Measurements from ENCODE around the gene EPHA4.
"Not testable (repeated sequence)": the region's sequence is repeated elsewhere in the genome, so short reads cannot be mapped to it uniquely, and the experiment has no call there.

EPHA4 gene

DNA sequence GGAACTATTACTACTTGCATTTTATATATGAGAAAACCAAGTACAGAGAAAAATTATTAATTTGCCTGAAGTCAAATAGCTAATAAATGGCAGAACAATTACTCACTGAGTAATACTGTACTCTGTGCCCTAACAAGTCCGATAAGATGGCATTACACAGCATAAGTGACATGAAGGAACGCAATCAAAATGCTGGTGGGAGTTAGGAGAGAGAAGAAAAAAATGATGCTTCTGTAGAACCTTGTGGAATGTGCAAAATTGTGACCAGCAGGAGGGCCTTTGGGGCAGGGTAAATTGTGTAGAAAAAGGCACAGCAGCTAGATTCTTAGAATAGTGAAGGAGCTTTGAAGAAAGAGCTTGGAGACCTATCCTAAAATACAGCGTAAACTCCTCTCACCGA lies 32.9 kb downstream of the EPHA4 start:
- no peak for DNase-seq (ENCODE audit: low spot score)

DNA sequence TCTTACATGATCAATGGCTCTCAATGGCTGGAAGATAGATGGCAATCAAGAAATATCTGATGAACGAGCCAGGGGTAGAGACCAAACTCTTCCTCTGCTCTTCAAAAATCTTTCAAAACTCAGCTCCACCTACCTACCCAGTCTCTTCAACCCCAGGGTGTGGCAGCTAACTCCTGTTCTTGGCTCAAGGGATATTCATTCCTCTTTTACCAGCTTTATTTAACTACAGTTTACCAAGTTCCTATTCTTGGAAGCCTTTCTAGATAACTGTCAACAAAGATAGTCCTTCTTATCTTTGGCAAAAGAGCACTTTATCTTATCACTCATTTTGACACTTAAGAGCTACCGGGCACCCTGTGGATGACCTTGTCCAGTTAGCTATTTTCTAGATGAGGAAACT lies 36.3 kb downstream of the EPHA4 start:
- no peak for DNase-seq (ENCODE audit: low spot score)

DNA sequence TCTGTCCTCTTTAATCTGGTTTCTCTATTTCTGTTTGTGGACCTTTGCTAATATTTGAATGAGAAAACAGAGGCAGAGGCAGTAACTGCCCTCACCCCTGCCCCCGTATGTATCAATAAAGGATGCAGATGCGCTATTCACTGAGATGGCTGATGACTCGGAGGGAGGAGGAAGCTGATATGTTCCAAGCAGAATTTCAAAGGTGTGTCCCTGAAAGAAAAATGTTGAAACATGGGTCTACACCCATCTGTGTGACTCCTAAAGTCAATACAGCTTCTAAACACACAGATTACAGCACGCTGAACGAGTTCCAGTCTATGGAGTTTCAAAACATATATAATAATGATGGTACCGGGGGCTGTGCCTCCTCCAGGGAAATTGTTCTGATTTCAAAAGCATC lies 38.8 kb downstream of the EPHA4 start:
- no peak for DNase-seq (ENCODE audit: low spot score)

DNA sequence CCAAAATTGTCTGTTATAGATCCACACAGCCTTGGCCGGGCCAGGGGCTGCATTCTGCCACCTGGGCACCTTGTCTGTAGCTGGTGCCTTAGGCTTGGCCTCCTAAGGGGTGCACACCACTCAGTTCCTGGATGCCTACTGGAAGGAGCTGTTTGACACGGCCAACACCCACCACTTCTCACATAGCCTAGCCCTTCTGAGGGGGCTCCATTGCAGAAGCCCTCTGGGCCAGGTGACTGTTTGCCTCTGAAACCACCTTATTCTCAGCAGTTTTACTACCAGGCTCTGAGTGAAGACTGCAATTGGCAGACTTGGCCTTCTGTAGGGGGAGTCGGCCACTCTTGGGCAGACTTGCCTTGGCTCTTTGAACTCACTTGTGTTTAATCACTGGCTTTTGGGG lies 39.5 kb downstream of the EPHA4 start:
- no peak for DNase-seq (ENCODE audit: low spot score)

DNA sequence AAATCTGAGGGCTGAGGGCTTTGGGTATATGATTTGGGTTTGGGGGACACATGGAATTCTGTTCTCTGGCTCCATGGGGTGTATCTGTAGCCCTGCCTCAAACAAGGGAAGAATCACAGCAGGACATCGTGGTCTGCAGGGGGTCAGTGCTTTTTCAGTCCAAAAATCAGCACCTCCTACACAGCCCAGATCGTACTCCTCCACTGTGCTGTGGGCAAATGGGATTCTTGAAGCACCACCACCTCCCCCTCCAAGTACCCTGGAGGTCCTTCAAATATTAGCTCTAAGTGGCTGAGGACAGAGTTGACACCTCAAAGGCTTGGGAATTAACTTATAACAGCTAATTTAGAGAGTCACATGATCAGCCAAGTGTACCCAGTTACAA lies 41.5 kb downstream of the EPHA4 start:
- DNase-seq (ENCODE audit: low spot score), result no peak

DNA sequence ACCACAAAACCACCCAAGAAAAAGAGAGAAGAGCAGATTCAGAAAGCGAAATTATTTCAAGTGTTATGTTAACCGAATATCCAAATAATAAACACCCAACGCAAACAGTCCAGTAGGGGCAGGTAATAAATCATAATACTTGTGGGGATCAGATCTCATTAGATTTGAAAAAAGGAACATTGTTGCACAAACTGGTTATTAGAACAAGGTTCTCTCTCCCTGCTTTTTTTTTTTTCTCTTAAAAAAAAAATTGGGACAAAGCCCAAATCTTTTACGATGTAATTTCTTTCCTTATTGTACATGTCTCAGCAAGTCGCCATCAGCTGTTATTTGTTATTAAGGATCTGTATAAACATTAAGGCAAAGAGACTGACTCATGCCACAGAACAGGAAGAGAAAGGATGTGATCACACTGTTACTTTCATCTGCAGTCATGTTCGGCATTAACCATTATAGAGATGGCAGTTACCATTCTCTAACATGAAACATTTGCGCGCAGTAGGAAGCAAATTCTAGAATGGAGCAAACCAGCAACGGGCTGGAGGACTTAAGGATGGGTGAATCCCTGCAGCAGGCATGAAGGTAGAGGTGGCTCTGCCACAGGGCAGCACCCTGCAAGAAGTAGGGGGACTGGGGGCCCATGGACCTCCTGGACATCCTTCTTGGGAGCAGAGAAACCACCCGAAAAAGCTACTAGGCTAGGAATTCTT lies 42.0 kb downstream of the EPHA4 start:
- DNase-seq (ENCODE audit: low spot score), result peak; percentile 13

DNA sequence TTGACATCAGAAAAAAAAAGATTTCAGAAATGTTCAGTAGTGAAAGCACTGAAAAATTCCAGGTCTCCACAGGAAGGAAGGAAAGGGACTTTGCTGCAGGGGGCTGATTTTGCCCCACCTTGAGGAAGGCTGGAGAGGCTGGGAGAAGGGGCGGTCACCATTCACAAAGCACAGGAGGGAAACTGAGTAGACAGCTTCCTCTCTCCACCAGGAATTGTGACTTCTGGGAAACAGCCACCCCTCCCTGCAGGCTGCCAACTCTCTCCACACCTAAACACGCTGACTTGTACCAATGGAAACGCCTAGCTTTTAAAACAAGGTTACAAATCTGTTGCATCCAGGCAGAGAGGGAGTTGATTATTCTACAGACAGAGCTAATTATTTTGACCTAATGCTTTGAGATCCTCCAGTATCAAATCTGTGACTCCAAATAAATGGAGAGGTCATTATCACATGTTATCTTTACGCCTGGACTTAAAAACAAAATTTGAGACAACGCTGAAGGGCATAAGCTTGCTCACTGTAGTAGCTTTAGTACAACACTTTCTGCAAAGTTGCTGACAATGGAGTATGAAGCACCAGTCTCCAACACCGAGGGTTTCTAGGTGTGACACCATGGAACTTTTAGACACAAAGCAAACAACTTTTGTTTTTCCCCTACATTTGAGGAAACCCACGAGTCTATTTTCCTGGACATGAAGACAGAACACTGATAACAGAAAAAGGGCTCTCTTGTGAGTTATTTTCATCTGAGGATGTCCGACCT lies 42.7 kb downstream of the EPHA4 start:
- DNase-seq (ENCODE audit: low spot score), result no peak

DNA sequence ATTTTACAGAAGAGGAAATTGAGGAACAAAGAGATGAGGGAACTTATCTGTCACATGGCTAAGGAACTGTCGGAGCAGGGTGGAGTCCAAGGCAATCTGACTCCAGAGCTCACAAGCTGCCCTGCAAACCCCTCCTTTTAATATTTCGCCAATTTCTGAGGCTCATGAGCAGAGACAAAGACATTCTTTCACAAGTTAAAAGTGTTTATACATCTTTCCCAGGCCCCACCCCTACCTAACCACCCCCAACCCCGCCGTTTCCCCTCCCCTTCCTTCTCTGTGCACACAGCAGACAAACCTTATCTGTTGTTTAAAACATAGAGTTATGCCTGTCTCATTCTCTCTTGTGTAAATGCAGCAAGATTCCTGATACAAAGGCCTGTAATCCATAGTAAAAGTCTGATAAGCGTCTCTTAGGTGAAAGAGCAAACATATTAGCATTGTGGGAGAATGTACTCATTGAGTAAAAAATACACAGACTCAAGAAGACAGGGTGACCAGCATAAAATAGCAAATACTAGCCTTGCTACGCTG lies 44.3 kb downstream of the EPHA4 start:
- no peak for DNase-seq (ENCODE audit: low spot score)

DNA sequence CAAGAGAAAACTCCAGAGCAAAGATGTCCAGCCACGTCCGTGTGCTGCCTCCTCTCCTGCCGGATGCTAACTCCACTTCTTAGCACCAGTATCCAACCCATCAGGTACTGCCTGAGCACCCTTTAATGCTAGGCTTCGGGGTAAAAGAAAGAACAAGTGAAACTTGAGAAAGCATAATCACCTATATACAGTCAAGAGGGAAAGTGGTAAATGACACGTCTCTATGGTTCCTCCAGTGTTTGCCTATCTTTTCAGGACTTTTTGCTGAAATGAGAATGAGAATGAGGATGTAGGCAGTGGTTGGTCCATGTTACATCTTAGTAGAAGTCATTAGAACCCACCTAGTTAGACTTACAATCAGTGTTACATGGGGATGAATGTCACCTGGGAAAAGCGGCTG lies 47.9 kb downstream of the EPHA4 start:
- no peak for DNase-seq (ENCODE audit: low spot score)

DNA sequence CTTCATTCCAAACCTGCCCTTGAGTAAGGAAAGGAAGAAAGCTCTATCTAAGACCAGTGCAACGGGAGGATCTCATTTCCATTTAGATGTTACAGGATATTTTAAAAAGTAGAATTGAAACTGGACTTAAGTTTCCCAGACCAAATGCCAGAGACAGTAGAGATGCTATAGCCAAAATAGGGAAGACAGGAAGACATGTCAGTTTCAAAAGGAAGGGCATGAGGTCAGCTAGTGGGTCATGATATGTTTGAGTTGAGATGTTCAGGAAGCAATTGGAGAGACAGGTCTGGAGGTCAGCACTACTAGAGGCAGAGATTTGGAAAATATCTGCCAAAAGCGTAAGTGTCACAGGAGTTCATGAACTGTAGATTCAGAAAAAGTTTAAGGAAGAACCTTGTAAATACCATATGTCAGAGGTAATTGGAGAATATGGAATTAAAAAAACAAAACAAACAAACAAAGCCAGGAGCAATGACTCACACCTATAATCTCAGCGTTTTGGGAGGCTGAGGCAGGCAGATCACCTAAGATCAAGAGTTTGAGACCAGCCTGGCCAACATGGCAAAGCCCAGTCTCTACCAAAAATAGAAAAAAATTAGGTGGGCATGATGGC lies 50.8 kb downstream of the EPHA4 start:
- no peak for DNase-seq (ENCODE audit: low spot score)

DNA sequence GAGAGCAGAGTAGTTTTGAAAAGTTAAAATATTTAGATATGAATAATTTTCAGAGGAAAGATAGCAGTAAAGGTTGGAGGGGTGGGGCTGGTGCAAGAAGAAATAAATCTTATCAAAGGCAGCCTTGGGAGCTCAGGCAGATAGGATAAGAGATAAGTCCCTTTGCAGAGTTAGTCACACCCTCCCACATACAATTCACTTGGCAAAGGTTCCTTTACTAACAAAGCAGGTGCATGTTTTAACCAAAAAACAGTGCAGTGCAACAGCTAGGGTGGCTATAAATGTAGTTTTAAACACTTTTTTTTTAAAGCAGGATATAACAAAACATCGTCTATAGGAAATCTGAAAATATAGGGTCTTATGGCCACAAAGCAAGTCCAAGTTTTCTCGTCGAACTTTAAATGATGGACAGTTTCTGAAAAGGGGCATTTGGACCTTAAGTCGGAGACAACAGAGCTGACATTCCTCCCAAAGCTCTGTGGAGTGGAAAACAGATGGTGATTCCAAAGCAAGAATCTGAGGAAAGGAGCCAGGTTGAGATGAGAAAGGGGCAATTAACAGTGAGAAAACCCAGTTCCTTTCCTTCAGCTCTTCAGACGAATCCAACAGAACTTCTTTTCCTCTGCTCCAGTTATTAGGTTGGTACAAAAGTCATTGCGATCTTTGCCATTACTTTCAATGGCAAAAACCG lies 53.0 kb downstream of the EPHA4 start:
- no peak for DNase-seq (ENCODE audit: low spot score)

DNA sequence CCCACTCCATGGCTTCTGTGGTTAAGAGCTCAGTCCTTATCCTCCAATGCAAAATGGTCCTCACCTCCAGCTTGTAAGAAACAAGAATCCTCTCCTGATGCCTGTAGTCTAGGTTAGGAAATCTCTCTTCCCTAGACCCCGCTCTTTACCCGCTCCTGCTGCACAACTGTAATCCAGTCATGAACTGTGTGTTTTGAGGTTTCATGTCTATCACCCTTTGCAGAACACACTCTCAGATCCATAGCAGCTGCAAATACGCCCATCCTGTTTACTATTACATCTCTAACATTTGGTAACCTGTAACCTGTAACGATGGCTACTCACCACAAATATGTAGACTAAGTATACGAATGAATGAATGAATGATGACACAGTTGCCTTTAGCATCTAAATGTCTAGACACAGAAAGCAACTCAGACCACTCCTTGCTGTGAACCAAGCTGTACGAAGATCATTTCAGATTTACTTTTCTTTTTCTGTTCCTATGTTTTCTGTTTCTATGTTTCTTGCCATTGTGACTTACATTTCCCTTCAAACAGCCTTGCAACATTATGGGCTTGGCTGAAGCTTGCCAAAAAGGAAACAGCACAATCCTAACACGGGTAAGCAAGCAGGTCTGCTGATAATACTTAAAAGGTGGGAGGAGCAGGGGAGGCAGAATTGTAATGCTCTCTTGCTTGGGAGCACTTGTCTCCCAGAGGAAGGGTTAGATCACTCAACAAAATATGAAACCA lies 53.7 kb downstream of the EPHA4 start:
- DNase-seq (ENCODE audit: low spot score), result no peak

DNA sequence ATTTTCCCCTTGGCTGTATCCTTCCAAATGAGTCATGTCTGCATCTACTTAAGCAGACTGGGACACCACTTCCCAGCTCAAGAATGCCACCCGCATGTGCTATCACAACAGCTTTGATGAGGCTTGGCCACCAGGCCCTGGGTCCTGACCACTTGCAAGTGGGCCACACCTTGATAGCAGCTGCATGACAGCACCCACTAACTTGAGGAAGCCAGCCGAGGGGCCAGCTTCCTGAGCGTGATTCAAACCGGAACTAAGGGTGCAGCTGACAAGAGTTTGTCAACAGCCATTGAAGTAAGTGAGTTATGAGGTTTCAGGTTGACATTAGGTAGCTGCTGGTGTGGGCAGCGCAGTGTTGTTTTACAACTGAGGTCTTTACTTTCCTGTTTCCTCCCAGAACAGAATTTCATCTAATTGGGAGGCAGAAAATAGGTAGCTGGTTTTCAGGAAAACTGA lies 54.4 kb downstream of the EPHA4 start:
- peak; percentile 5 for DNase-seq (ENCODE audit: low spot score)

DNA sequence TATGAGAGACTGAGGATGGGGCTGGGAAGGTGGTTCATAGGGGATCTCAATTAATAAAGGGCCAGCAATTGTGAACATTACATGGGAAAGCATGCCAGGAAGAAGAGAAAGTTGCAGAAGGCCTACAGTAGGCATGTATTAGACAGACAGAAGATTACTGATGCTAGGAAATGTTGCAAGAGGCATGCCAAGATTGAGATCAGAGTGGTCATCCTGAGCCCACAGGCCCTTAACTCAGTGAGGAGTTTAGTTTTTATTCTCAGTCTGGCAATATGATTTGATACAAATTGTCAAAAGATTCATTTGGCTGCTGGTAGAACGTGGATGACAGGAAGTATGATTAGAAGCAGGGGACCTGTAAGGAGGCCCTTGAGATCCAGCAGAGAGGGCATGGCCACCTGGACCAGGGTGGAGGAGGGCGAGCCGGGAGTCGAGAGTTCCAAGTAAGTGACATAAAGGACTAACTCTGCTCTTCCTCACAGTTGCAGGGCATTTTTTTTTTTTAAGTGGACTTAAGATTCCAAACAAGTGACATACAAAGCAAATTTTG lies 54.9 kb downstream of the EPHA4 start:
- DNase-seq (ENCODE audit: low spot score), result no peak

DNA sequence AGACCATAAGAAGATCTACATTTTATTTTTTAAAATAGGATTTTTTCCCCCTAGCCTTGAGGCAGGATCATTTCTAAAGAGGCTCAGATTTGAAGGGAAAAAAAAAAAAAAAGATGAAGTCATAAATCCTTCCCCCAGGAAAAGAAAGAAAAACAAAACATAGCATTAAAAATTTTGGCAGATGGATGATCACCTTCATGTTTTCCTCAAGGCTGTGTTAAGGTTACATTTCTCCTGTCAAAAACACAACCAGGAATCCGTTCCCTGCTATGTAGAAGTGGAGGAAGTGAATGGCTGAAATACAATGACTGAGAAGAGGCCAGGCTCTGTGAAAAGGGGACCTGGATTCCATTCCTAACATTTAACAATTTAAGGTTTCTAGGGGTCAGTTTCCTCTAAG lies 56.2 kb downstream of the EPHA4 start:
- no peak for DNase-seq (ENCODE audit: low spot score)

DNA sequence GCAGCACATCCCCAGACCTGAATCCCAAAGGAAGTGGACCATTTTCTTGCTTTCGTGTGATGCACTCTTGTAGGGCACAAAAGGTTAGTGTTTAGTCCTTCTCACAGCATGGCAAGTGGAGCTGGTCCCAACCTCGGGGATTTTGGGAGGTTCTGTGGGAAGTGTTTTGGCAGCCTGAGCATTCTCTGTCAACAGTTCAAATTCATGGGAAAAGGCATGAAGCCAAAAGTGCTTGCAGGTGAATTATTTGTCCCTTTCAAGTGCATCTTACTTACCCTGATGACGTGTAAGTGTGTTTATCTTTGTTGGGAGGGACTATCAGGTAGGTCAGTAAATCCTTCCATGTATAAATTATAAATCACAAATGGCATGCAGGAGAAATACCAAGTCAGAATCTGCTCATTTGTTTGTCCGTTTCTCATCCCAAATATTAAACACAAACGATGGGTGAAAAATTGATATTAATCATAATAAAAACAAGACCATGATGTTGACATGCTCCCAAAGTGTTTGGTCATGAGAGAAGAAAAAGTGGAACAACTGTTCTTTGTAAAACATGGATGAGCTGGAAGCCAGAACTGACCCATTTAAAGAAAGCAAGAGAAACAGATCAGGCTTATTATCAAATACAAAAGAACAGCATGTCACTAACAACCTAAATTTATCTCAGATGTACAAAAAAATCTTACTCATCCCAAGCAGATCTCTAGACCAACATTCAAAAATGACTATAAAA lies 57.6 kb downstream of the EPHA4 start:
- DNase-seq (ENCODE audit: low spot score), result no peak

DNA sequence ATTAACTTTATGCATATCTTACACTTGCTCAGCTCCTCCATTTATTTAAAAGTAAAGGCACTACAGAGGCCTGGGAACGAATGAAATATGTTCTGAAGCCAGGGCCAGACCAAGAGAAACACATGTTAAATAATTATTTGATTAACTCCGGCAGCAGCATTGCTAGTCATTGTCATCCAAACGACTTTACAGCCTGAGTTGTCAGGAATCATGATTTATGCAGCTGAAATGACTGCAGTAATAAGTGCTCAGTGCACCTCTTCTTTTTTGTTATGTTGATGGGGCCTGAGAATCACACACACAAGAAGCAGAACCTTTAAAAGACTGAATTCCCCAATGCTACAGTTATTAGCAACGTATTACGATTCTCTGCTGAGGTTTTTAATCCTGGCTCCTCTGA lies 58.9 kb downstream of the EPHA4 start:
- DNase-seq (ENCODE audit: low spot score), result no peak

DNA sequence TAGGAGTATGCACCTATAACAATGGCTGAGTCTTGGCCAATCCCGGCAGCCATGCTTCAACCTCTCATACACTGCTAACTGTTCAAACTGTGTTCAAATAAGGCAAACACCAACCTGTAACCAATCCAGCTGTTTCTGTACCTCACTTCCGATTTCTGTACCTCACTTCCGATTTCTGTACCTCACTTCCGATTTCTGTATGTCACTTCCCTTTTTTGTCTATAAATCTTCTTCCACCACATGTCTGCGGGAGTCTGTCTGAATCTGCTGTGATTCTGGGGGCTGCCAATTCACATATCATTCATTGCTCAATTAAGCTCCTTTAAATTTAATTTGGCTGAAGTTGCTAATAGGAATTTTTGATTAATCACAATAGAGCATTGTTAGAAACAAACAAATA lies 60.8 kb downstream of the EPHA4 start:
- DNase-seq (ENCODE audit: low spot score), result not testable (repeated sequence)

DNA sequence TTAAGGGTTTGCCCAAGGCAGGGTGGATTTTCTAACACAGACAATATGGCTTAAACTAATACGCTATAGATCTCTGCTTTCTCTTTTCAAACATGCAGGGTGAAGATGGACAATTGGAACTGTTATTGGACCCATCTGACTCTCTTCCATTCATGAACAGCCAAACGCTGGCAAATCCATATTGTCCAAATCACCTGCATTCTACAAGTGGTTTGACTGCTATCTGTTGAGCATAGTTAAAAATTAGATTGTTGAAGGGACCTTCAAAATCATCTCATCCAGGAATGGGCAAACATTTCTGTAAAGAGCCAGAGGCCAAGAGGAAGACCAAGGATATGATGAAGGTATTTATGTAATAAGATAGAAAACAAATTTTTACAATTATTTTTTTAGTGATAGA lies 65.6 kb downstream of the EPHA4 start:
- DNase-seq (ENCODE audit: low spot score), result no peak

DNA sequence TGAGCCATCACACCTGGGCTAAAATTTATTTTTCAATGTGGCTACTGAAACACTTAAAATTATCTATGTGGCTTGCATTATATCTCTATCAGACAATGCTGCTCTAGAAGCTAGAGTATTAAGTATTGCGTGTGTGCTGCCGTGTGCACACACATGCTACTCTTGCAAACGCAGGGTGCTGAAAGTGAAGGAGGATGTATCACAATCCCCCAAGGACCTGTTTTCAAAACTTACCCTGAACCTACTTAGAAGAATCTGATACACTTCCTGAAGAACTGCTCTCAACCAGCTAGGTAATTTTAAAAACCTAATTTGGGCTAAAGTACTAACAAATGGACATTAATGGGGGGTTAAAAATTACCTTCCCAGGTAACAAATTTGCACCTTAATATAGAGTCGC lies 66.5 kb downstream of the EPHA4 start:
- no peak for DNase-seq (ENCODE audit: low spot score)

DNA sequence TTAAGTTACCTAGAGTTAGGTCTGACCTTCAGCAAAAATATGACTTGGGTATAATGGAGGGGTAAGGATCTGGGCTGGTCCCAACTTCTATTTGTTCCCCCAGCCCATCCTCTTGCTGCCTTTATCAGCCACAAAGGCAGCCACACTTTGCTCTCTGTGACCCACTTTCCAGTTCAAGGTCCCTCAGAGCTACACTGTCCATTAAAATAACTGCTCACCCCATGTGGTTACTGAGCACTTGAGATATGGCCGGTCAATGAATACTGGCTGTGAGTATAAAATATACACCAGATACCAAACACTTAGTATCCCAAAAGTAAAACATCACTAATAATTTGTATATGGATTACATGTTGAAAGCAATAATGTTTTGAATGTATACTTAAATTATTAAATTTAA lies 67.2 kb downstream of the EPHA4 start:
- no peak for DNase-seq (ENCODE audit: low spot score)
